ENCODE data around the gene PTPRM. TPM values are rescaled to one million over a fixed set of nuclear protein-coding genes. Genes with fewer than 3 reads are reported as not detected.

The PTPRM gene
- total RNA-seq, 1 experiment from 2014 or later: 45.6 TPM

GRCh38 chr18:8389391-8390340 is 822.5 kb downstream of the PTPRM start:
- Histone ChIP-seq H3K36me3 (ENCODE audit: low read depth, low read length) (no peaks in the 10 kb centered on the region), H2AFZ (ENCODE audit: low read length) (no peak overlapping the region), H3K79me2 (ENCODE audit: low read length) (no peaks in the 10 kb centered on the region), H3K27me3 (ENCODE audit: low read length) (no peaks in the 10 kb centered on the region), H3K4me1 (ENCODE audit: insufficient read depth, low read length) (no peaks in the 10 kb centered on the region), H3K9me3 (ENCODE audit: low read length) (no peaks in the 10 kb centered on the region), H3K9ac (ENCODE audit: low read length) (no peak overlapping the region), H3K27ac (ENCODE audit: low read length) (no peak overlapping the region), H3K4me2 (ENCODE audit: low read length) (no peak overlapping the region), H4K20me1 (ENCODE audit: low read length) (no peaks in the 10 kb centered on the region), H3K9me2 (replicated peaks; ENCODE audit: low read length) (no peaks in the 10 kb centered on the region), H3F3A (ENCODE audit: low read length, unreplicated experiment) (no peaks in the 10 kb centered on the region), H3K4me3 (ENCODE audit: low read length) (no peak overlapping the region)
- peak; percentile 100 for ATAC-seq
- TF ChIP-seq CTCF (conservative IDR thresholded peaks at IDR 0.05; ENCODE audit: low read depth, low read length): peak; percentile 97
- TF ChIP-seq EZH2phosphoT487 (IDR thresholded peaks at IDR 0.05; ENCODE audit: borderline replicate concordance, low read length): no peak
- TF ChIP-seq EZH2 (IDR thresholded peaks at IDR 0.05; ENCODE audit: low read length, unreplicated experiment): no peak
- no TSS peak for BruUV-seq (replicated peaks)
- DNase-seq: peak; percentile 86
- ChIA-PET POLR2A (ENCODE audit: unreplicated experiment) (no interaction called here), CTCF (interaction anchor here (0.5 to 0.9 kb wide), 6 partner anchors 9 to 599 kb away, joined by 3 to 5 read pairs (median 3); no protein-coding TSS in a partner anchor)
- intact Hi-C loops (cut with micrococcal nuclease): loop anchor here (1.0 to 10.0 kb wide), 7 partner anchors 62 to 1115 kb away; no protein-coding TSS in a partner anchor

GRCh38 chr18:8391068-8391467 is 824.0 kb downstream of the PTPRM start:
- Histone ChIP-seq H3K9ac (ENCODE audit: low read length) (no peak overlapping the region), H3K36me3 (ENCODE audit: low read depth, low read length) (no peaks in the 10 kb centered on the region), H3K4me3 (ENCODE audit: low read length) (no peak overlapping the region), H3K79me2 (ENCODE audit: low read length) (no peaks in the 10 kb centered on the region), H3K27ac (ENCODE audit: low read length) (no peak overlapping the region), H3K27me3 (ENCODE audit: low read length) (no peaks in the 10 kb centered on the region), H3K9me2 (replicated peaks; ENCODE audit: low read length) (no peaks in the 10 kb centered on the region), H3K9me3 (ENCODE audit: low read length) (no peaks in the 10 kb centered on the region), H2AFZ (ENCODE audit: low read length) (no peak overlapping the region), H4K20me1 (ENCODE audit: low read length) (no peaks in the 10 kb centered on the region), H3F3A (ENCODE audit: low read length, unreplicated experiment) (no peaks in the 10 kb centered on the region), H3K4me1 (ENCODE audit: insufficient read depth, low read length) (no peaks in the 10 kb centered on the region), H3K4me2 (ENCODE audit: low read length) (no peak overlapping the region)
- ATAC-seq: no peak
- no TSS peak for BruUV-seq (replicated peaks)
- ChIA-PET CTCF (no interaction called here), POLR2A (ENCODE audit: unreplicated experiment) (interaction anchor here (0.6 kb wide), 1 partner anchor 85 kb away, joined by 3 read pairs; no protein-coding TSS in a partner anchor)
- TF ChIP-seq EZH2 (IDR thresholded peaks at IDR 0.05; ENCODE audit: low read length, unreplicated experiment) (no peak), CTCF (conservative IDR thresholded peaks at IDR 0.05; ENCODE audit: low read depth, low read length) (no peak), EZH2phosphoT487 (IDR thresholded peaks at IDR 0.05; ENCODE audit: borderline replicate concordance, low read length) (no peak)
- no peak for DNase-seq
- intact Hi-C loops (cut with micrococcal nuclease): no loop called here

GRCh38 chr18:8396254-8396653 is 829.1 kb downstream of the PTPRM start:
- no peak overlapping the region for H3K4me2 ChIP-seq (ENCODE audit: low read length)
- no peak overlapping the region for H3K27ac ChIP-seq (ENCODE audit: low read length)
- no peaks in the 10 kb centered on the region for H3K9me3 ChIP-seq (ENCODE audit: low read length)
- no peak overlapping the region for H3K9ac ChIP-seq (ENCODE audit: low read length)
- DNase-seq: no peak
- no peaks in the 10 kb centered on the region for H3K9me2 ChIP-seq (replicated peaks; ENCODE audit: low read length)
- TF ChIP-seq EZH2phosphoT487 (IDR thresholded peaks at IDR 0.05; ENCODE audit: borderline replicate concordance, low read length) (no peak), EZH2 (IDR thresholded peaks at IDR 0.05; ENCODE audit: low read length, unreplicated experiment) (no peak), CTCF (conservative IDR thresholded peaks at IDR 0.05; ENCODE audit: low read depth, low read length) (no peak)
- no peaks in the 10 kb centered on the region for H3K27me3 ChIP-seq (ENCODE audit: low read length)
- no peaks in the 10 kb centered on the region for H3K79me2 ChIP-seq (ENCODE audit: low read length)
- H4K20me1 ChIP-seq (ENCODE audit: low read length): no peaks in the 10 kb centered on the region
- no peak for ATAC-seq
- no peaks in the 10 kb centered on the region for H3K4me1 ChIP-seq (ENCODE audit: insufficient read depth, low read length)
- ChIA-PET CTCF (no interaction called here), POLR2A (ENCODE audit: unreplicated experiment) (no interaction called here)
- no peak overlapping the region for H3K4me3 ChIP-seq (ENCODE audit: low read length)
- H2AFZ ChIP-seq (ENCODE audit: low read length): no peak overlapping the region
- BruUV-seq (replicated peaks): no TSS peak
- H3F3A ChIP-seq (ENCODE audit: low read length, unreplicated experiment): no peaks in the 10 kb centered on the region
- intact Hi-C loops (cut with micrococcal nuclease): no loop called here
- no peaks in the 10 kb centered on the region for H3K36me3 ChIP-seq (ENCODE audit: low read depth, low read length)
